ENCODE results near the gene HNRNPCL1. TPM values are rescaled to one million over a fixed set of nuclear protein-coding genes. Genes with fewer than 3 reads are reported as not detected.

The HNRNPCL1 gene
- total RNA-seq, 1 donor from 2014 or later, result not detected

DNA sequence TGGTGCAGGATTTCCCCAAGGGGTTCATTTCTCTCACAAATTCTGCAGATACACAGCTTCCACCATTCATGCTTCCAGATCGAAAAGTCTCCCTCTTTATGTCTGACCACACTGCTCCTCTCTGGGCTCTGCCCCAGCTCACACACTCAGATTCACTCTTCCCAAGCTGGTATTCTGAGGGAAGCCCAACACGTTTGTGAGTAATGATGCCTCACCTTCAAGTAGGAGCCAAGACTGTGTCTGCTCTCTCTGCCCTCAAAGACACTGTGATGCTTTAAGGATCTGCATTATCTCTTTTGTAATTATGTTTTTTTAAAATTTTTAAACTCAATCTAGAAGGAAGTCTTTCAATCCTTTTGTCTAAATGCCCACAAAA lies 37.1 kb downstream of the HNRNPCL1 start:
- DNase-seq, result no peak
- H3K4me1 ChIP-seq, result no peaks in the 10 kb centered on the region
- no peaks in the 10 kb centered on the region for H3K9me3 ChIP-seq
- H3K27ac ChIP-seq, result no peak overlapping the region
- intact Hi-C loops (cut with DNase I), result no loop called here
- H3K27me3 ChIP-seq (ENCODE audit: low read depth), result peaks cover 3% of the 10 kb centered on the region
- H3K4me3 ChIP-seq, result no peak overlapping the region
- ATAC-seq, result no peak
- TF ChIP-seq, protein P1, sequence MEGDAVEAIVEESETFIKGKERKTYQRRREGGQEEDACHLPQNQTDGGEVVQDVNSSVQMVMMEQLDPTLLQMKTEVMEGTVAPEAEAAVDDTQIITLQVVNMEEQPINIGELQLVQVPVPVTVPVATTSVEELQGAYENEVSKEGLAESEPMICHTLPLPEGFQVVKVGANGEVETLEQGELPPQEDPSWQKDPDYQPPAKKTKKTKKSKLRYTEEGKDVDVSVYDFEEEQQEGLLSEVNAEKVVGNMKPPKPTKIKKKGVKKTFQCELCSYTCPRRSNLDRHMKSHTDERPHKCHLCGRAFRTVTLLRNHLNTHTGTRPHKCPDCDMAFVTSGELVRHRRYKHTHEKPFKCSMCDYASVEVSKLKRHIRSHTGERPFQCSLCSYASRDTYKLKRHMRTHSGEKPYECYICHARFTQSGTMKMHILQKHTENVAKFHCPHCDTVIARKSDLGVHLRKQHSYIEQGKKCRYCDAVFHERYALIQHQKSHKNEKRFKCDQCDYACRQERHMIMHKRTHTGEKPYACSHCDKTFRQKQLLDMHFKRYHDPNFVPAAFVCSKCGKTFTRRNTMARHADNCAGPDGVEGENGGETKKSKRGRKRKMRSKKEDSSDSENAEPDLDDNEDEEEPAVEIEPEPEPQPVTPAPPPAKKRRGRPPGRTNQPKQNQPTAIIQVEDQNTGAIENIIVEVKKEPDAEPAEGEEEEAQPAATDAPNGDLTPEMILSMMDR (IDR thresholded peaks at IDR 0.05), result no peak
- no peaks in the 10 kb centered on the region for H3K36me3 ChIP-seq

DNA sequence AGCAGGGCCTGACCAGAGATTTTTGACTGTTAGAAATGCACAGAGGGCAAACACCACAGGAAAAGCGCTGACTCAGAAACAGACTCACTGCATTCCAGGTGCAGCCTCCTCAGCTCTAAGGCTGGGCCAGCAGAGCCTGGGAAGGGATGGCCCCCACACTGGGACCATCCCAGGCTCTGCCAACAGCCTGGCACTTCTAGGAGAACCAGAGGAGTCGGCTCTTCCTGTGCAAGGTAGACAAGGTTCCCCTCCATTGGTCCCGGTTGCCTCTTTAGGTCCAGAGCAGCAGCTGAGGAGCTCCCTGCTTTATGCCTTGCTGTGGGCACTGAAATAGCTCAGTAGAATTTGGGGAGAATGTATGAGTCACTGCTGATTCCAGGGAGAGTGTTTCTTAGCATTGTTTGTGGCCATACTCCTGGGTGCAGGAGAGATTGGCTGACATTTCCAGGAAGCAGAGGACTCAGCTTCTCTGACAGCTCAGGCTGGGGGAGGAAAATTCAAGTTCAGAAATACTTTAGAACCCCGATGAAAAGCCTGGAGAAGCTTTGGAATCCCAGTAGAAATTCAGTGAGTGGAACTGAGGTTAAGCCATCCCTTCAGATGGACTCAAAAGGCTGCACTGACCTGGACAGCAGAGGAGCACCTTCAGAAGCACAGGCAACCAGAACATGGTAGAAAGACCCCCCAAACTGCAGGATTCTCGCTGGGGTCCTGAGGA lies 37.7 kb downstream of the HNRNPCL1 start:
- TF ChIP-seq, protein P1 (IDR thresholded peaks at IDR 0.05), result no peak
- H3K27ac ChIP-seq, result no peak overlapping the region
- no peaks in the 10 kb centered on the region for H3K4me1 ChIP-seq
- no peak overlapping the region for H3K4me3 ChIP-seq
- ATAC-seq, result peak in 1 of 2 donors; percentile 18
- no peak for DNase-seq
- H3K9me3 ChIP-seq, result no peaks in the 10 kb centered on the region
- H3K36me3 ChIP-seq, result no peaks in the 10 kb centered on the region
- intact Hi-C loops (cut with DNase I), result no loop called here
- H3K27me3 ChIP-seq (ENCODE audit: low read depth), result peaks cover 4% of the 10 kb centered on the region

DNA sequence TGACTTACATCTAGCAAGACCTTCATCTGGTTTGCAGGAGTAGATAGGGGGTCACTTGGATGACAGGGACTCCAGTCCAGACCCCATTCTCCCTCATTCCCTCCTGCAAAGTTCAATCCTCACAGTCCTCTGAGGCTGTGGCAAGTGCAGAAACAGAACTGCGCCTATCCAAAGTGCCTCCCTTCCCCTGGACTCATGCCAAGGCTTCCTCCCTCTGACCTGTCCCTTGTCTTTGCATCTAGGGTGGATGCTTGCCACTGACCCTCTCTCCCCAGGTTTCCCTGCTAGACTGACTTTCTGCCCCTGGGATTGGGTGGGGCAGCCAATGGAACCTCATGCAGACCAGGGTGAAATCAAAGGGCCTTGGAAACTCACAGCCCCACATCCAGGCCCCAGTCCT lies 38.6 kb downstream of the HNRNPCL1 start:
- DNase-seq (no peak), ATAC-seq (no peak)
- TF ChIP-seq, protein P1 (IDR thresholded peaks at IDR 0.05), result no peak
- Histone ChIP-seq H3K4me3 (no peak overlapping the region), H3K36me3 (no peaks in the 10 kb centered on the region), H3K27me3 (ENCODE audit: low read depth) (peaks cover 4% of the 10 kb centered on the region), H3K9me3 (peaks cover 7% of the 10 kb centered on the region), H3K27ac (no peak overlapping the region), H3K4me1 (no peaks in the 10 kb centered on the region)
- intact Hi-C loops (cut with DNase I), result no loop called here

DNA sequence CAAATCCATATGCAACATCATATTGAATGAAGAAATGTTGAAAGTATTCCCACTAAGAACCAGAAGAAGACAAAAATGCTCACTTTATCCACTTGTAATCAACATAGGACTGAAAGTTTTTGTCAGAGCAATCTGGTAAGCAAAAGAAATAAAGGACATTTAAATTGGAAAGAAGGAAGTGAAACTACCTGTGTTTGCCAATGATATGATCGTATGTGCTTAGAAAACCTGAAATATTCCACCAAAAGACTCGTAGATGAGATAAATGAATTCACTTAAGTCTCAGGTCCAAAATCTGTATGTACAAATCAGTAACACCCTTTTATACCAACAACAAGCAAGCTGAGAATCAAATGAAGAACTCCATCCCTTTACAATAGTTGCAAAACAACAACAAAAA lies 48.8 kb downstream of the HNRNPCL1 start:
- no peak overlapping the region for H3K27ac ChIP-seq
- no peaks in the 10 kb centered on the region for H3K4me1 ChIP-seq
- ATAC-seq, result no peak
- intact Hi-C loops (cut with DNase I), result no loop called here
- DNase-seq, result no peak
- H3K27me3 ChIP-seq (ENCODE audit: low read depth), result no peaks in the 10 kb centered on the region
- H3K36me3 ChIP-seq, result no peaks in the 10 kb centered on the region
- H3K4me3 ChIP-seq, result no peak overlapping the region
- TF ChIP-seq, protein P1 (IDR thresholded peaks at IDR 0.05), result no peak
- peaks cover 3% of the 10 kb centered on the region for H3K9me3 ChIP-seq

DNA sequence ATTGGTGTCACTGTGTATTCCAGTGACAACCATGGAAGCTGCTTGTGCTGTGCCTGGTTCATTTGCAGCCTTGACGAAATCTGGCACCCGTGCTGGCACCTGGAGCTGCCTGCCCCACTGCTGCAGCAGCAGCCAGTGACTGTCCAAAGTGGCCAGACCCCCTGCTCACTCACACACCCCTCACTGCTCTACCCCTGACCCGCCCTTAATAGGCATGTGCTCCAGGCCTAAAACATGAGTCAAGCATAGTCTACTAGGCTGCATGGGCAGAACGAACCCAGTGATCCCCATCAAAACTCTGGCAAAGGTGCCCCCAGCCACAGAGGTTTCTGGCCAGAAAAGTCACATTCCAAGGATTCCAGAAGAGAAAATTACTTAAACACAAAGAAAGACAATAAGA lies 49.6 kb downstream of the HNRNPCL1 start:
- Histone ChIP-seq H3K9me3 (no peaks in the 10 kb centered on the region), H3K4me1 (no peaks in the 10 kb centered on the region), H3K4me3 (no peak overlapping the region), H3K36me3 (no peaks in the 10 kb centered on the region), H3K27me3 (ENCODE audit: low read depth) (no peaks in the 10 kb centered on the region), H3K27ac (no peak overlapping the region)
- TF ChIP-seq, protein P1 (IDR thresholded peaks at IDR 0.05), result no peak
- intact Hi-C loops (cut with DNase I), result no loop called here
- ATAC-seq (no peak), DNase-seq (no peak)

Other genes starting within 250 kb of the HNRNPCL1 start
- 135 TPM for gene DHRS3, start 230.5 kb downstream of the HNRNPCL1 start, total RNA-seq
- gene AADACL4, start 204.6 kb downstream of the HNRNPCL1 start, total RNA-seq, result not detected
- gene AADACL3, start 132.6 kb downstream of the HNRNPCL1 start, total RNA-seq, result not detected
- gene CFAP107, start 102.5 kb downstream of the HNRNPCL1 start, total RNA-seq, result 2.9 TPM
- not detected for gene PRAMEF12, start 75.0 kb downstream of the HNRNPCL1 start, total RNA-seq
- not detected for gene PRAMEF1, start 57.3 kb downstream of the HNRNPCL1 start, total RNA-seq
- not detected for gene PRAMEF11, start 17.3 kb downstream of the HNRNPCL1 start, total RNA-seq
- gene PRAMEF2, start 8.4 kb upstream of the HNRNPCL1 start, total RNA-seq, result not detected
- gene PRAMEF4, start 37.5 kb upstream of the HNRNPCL1 start, total RNA-seq, result not detected
- not detected for gene PRAMEF10, start 49.5 kb upstream of the HNRNPCL1 start, total RNA-seq
- gene PRAMEF7, start 67.9 kb upstream of the HNRNPCL1 start, total RNA-seq, result not detected
- gene PRAMEF6, start 98.9 kb upstream of the HNRNPCL1 start, total RNA-seq, result not detected
- gene PRAMEF27, start 207.9 kb upstream of the HNRNPCL1 start, total RNA-seq, result not detected
- not detected for gene HNRNPCL3, start 212.0 kb upstream of the HNRNPCL1 start, total RNA-seq
- not detected for gene PRAMEF25, start 222.1 kb upstream of the HNRNPCL1 start, total RNA-seq

Data from lower lobe of right lung (tissue), 2 donors.